Renal pelvis (tissue), 4 donors: ENCODE data around the gene PYGO2. TPM values are rescaled to one million over a fixed set of nuclear protein-coding genes. Genes with fewer than 3 reads are reported as not detected.
"Not testable (repeated sequence)": the region's sequence is repeated elsewhere in the genome, so short reads cannot be mapped to it uniquely, and the experiment has no call there.

Source experiments
- DNase-seq: peaks from one replicate; pipeline ENCODE4 v3.0.0-alpha.2; 2013
- polyA plus RNA-seq, 3 donors: library from polyadenylated mRNA; unstranded; fragments of 120-200 nt; gene quantifications; one replicate each; pipeline ENCODE4 v1.2.1, GENCODE V29; 2013; ENCODE audit not compliant: insufficient read length in 3 of 3

Gene PYGO2
- polyA plus RNA-seq, 3 donors = 47.4 to 52.1 (median 51.6) TPM

DNA sequence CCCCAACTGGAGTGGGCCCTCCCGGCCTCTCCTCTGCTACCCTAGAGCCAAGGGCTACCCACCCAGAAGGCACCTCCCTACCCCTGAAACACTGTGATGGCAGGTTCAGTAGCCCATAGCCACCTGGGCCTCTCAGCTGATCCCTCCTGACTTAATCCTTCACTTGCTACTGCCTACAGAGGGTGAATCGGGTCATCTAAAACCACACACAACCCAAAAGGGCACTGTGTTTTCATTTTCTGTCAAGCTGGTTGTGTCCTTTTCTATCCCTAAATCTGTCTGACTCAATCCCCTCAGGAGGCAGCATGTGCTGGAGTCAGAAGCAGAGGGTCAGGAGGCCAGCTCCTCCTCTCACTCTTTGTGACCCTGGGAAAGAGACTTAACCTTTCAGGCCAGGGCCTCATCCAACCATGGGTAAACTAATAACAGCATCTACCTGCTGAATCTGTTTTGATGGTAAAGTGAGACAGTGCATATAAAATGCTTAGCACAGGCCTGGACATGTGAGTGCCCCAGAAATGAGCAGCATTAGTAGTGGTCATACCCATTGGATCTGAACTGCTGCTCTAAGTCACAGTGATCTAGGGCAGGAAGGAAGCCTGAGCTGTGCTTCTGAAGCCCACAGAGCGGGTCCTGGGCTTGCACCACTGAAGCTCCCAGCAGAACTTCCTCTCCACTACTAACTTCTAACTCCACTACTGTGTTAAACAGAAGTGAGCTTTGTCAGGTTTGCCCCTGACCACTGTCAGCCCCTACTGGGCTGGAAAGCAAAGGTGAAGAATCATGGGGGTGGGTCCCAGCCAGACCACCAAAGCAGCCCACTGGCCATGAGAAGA is 36.0 kb downstream of the PYGO2 start:
- DNase-seq = no peak

- DNase-seq = no peak
Observed at GRCh38 chr1:154923695-154924094, 37.9 kb downstream of the PYGO2 start.

- DNase-seq = no peak
Observed at GRCh38 chr1:154913273-154913672, 48.3 kb downstream of the PYGO2 start.

DNA sequence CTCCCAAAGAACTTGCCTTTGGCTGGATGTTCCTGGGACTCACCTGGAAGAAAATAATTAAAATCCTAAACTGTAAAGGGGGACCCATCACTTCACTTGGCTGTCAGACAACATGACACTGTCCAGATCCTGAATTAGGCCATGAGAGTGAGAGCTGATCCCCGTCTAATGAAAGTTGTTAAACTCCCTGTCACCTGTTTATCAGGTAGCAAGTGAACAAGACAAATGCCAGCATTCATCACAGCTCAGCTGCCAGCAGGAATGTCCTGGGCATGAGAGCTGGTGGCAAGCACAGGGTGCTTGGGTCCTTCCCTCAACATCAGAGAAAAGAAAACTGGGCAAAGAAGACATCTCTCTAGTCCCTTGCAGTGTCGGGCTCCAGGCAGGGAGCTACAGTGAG is 48.8 kb downstream of the PYGO2 start:
- DNase-seq = no peak

- DNase-seq = no peak
Observed at GRCh38 chr1:154911691-154912550, 49.7 kb downstream of the PYGO2 start.

- no peak for DNase-seq
Observed at GRCh38 chr1:154910851-154911250, 50.7 kb downstream of the PYGO2 start.

GRCh38 chr1:154908937-154909336 is 52.6 kb downstream of the PYGO2 start:
- no peak for DNase-seq

DNA sequence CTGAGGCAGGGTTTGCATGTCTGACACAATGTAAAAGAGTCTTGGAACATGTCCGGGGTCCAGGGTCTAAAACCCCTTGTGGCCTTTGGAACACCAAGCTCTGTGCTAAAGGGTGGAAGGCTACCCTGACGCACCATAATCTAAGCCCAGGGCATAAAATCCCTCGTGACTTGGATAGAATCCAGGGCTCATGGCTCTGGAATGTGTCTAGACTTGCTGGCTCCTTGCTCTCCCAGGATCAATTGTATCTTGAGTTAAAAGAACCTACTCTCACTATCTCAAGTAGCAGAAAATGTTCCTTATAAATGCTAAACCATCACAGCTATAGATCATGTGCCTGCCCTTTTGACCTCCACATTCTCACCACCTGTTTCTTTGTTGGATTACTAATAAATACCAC is 53.5 kb downstream of the PYGO2 start:
- not testable (repeated sequence) for DNase-seq

Other genes with a start within 250 kb of the PYGO2 start
- gene KCNN3, start 91.5 kb downstream of the PYGO2 start, polyA plus RNA-seq = 1 to 10 TPM; 2.2 to 2.6 (median 2.3) TPM
- 10 to 100 TPM; 44.1 to 47.2 (median 44.2) TPM for gene PMVK, start 25.1 kb downstream of the PYGO2 start, polyA plus RNA-seq
- 10 to 100 TPM; 76.2 to 80.3 (median 76.6) TPM for gene PBXIP1, start 5.7 kb downstream of the PYGO2 start, polyA plus RNA-seq
- 10 to 100 TPM; 74.6 to 91.3 (median 81.7) TPM for gene SHC1, start 9.0 kb upstream of the PYGO2 start, polyA plus RNA-seq
- gene CKS1B, start 12.9 kb upstream of the PYGO2 start, polyA plus RNA-seq = 100 to 1,000 TPM in 1 of 3 donors, 10 to 100 TPM in 2; 88.0 to 105 (median 96.5) TPM
- gene FLAD1, start 21.6 kb upstream of the PYGO2 start, polyA plus RNA-seq = 10 to 100 TPM; 34.1 to 39.0 (median 38.4) TPM
- 1 to 10 TPM in 1 of 3 donors, under 1 TPM in 2; 0.36 to 1.5 (median 0.87) TPM for gene LENEP, start 31.8 kb upstream of the PYGO2 start, polyA plus RNA-seq
- gene ZBTB7B, start 41.0 kb upstream of the PYGO2 start, polyA plus RNA-seq = 10 to 100 TPM; 15.9 to 18.0 (median 16.3) TPM
- 1 to 10 TPM; 1.9 to 2.8 (median 2.2) TPM for gene DCST2, start 72.0 kb upstream of the PYGO2 start, polyA plus RNA-seq
- gene DCST1, start 72.0 kb upstream of the PYGO2 start, polyA plus RNA-seq = under 1 TPM; 0.38 to 0.61 (median 0.41) TPM
- 10 to 100 TPM; 57.5 to 62.8 (median 58.0) TPM for gene ADAM15, start 89.5 kb upstream of the PYGO2 start, polyA plus RNA-seq
- 10 to 100 TPM; 22.1 to 23.7 (median 23.0) TPM for gene EFNA4, start 102.0 kb upstream of the PYGO2 start, polyA plus RNA-seq
- gene EFNA3, start 117.1 kb upstream of the PYGO2 start, polyA plus RNA-seq = 1 to 10 TPM; 6.3 to 8.8 (median 8.4) TPM
- 10 to 100 TPM; 66.7 to 79.3 (median 73.3) TPM for gene EFNA1, start 166.1 kb upstream of the PYGO2 start, polyA plus RNA-seq
- gene SLC50A1, start 174.1 kb upstream of the PYGO2 start, polyA plus RNA-seq = 10 to 100 TPM; 45.3 to 61.3 (median 51.2) TPM
- 10 to 100 TPM; 38.6 to 55.8 (median 50.3) TPM for gene DPM3, start 178.7 kb upstream of the PYGO2 start, polyA plus RNA-seq
- 100 to 1,000 TPM; 120 to 146 (median 127) TPM for gene KRTCAP2, start 211.5 kb upstream of the PYGO2 start, polyA plus RNA-seq
- gene TRIM46, start 212.1 kb upstream of the PYGO2 start, polyA plus RNA-seq = 1 to 10 TPM; 3.8 to 5.8 (median 5.8) TPM
- gene THBS3, start 246.1 kb upstream of the PYGO2 start, polyA plus RNA-seq = 10 to 100 TPM; 32.3 to 50.0 (median 43.0) TPM
- 10 to 100 TPM; 43.4 to 50.1 (median 48.6) TPM for gene MTX1, start 246.9 kb upstream of the PYGO2 start, polyA plus RNA-seq